Astrocyte of the cerebellum (primary cell): ENCODE measurements around the gene ZSWIM3.

ENCODE experiments used
- DNase-seq: peaks from one replicate; pipeline ENCODE4 v3.0.0-alpha.2; 2011; ENCODE audit warnings: low read depth
- H3K4me3 ChIP-seq: 2 replicates; pipeline ENCODE4 v1.5.1; 2011; ENCODE audit warnings: mild to moderate bottlenecking, low read depth, low read length, moderate library complexity
- in situ Hi-C: cut with HindIII; loops from 2 replicates; pipeline ENCODE4 v1.10.0; 2017; ENCODE audit warnings: low sequenced_read_pairs
- TF ChIP-seq, protein P1 (sequence below): IDR thresholded peaks from 2 replicates; pipeline ENCODE4 v1.5.1; 2012; ENCODE audit warnings: low read length, low read depth, moderate library complexity, mild to moderate bottlenecking; ENCODE audit errors: missing control alignments

ZSWIM3 gene

DNA sequence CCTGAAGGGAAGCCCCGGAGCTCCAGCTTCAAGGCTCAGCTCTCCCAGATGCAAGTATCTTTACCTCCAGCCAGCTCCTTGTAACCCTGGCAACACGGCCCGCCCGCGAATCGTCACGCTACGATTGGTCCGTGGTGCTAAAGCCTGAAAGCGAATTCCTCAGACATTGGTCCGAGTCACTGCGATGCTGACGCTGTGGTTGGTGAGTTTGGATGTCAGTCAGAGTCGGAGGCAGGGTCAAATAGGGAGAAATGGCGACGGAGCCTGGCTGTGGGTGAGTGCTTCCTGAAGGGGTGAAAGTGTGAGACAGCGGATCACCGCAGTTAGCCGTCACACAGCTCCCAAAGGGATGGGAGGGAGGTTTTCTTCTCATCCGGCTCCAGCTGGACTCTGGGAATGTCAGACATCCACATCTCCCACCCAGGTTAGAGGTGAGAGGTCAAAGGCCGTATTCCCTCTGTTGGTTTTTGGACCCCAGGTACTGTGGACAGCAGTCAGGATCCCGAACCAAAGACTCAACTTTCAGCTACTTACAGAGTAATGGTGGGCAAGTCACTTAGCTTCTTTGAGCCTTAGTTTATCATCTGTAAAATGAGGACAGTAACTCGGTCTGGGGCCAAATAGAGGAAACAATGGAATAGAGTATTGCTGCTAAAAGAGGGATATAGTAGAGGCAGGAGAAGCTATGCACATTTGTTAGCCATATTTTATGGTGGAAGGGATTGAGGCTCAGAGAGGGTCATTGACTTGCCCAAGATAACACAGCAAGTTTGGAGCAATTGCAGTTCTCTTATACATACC is 23.8 kb downstream of the ZSWIM3 start, which contains the start of gene ZSWIM1:
TSS of gene ZSWIM1 (plus strand) at position 240 of the 801 bp plus-strand sequence. CDS start 1,366 bp downstream, outside the sequence.
- in situ Hi-C loops: no loop called here
- peak within 1 kb of the TSS; percentile 64 for H3K4me3 ChIP-seq
- TF ChIP-seq, protein P1, sequence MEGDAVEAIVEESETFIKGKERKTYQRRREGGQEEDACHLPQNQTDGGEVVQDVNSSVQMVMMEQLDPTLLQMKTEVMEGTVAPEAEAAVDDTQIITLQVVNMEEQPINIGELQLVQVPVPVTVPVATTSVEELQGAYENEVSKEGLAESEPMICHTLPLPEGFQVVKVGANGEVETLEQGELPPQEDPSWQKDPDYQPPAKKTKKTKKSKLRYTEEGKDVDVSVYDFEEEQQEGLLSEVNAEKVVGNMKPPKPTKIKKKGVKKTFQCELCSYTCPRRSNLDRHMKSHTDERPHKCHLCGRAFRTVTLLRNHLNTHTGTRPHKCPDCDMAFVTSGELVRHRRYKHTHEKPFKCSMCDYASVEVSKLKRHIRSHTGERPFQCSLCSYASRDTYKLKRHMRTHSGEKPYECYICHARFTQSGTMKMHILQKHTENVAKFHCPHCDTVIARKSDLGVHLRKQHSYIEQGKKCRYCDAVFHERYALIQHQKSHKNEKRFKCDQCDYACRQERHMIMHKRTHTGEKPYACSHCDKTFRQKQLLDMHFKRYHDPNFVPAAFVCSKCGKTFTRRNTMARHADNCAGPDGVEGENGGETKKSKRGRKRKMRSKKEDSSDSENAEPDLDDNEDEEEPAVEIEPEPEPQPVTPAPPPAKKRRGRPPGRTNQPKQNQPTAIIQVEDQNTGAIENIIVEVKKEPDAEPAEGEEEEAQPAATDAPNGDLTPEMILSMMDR: no peak
- DNase-seq: peak; percentile 99

DNA sequence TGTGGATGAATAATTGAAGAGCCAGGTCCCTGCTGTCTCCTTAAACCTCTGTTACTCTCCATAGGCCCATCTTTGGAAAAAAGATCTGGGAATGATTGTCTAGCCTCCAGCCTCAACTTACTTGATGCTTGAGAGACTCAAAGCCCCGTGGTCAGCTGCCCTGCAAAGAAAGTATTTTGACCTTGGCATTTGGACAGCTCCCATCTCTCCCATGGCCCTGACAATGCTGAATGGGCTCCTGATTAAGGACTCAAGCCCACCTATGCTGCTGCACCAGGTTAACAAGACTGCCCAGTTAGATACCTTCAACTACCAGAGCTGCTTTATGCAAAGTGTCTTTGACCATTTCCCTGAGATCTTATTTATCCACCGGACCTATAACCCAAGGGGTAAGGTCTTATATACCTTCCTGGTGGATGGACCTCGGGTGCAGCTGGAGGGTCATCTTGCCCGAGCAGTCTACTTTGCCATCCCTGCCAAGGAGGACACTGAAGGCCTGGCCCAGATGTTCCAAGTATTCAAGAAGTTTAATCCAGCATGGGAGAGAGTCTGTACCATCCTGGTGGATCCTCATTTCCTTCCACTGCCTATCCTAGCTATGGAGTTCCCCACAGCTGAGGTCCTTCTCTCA is 25.2 kb downstream of the ZSWIM3 start:
- TF ChIP-seq, protein P1: no peak
- in situ Hi-C loops: no loop called here
- H3K4me3 ChIP-seq: no peak overlapping the region
- DNase-seq: no peak

DNA sequence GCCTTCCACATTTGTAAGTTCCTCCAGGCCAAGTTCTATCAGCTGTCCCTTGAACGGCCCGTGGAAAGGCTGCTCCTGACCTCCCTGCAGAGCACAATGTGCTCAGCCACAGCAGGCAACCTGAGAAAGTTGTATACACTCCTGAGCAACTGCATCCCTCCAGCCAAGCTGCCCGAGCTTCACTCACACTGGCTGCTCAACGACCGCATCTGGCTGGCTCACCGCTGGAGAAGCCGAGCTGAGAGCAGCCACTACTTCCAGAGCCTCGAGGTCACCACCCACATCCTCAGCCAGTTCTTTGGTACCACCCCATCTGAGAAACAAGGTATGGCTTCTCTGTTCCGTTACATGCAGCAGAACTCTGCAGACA is 25.7 kb downstream of the ZSWIM3 start:
- no peak for DNase-seq
- H3K4me3 ChIP-seq: no peak overlapping the region
- TF ChIP-seq, protein P1: no peak
- in situ Hi-C loops: no loop called here

DNA sequence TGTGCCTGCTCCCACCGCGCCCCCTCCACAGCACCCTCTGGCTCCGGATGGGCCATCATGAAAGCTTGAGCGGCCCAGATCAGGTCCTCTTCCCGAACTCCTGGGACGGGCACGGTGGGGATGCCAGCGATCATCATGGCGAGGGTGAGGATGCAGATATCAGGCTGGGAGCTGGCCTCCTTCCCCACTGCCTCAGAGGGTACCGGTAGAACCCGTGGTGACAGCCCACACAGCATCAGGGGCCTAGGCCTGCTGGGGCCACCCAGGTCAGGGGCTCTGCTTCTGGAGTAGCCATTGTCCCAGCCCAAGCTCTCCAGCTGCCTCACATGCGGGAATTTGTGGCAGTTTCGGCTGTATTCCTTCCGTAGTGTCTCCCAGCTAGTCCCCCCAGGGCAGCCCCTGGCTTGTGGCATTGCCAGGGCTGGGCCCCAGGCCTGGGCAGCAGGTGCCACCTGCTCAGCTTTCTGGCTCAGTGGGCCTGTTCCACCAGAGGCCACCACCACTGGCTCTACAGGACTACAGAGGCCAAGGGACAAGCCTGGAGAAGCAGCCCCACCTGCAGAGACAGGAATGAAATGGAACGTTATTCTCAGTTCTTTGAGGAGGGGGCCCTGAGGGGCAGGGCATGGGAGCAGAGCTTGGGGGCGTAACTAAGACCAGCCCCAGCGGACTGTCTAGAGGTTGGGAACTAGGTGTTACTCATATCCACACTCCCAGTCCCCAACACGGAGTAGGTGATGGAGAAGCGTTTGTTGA is 29.4 kb downstream of the ZSWIM3 start:
- TF ChIP-seq, protein P1: no peak
- in situ Hi-C loops: loop anchor here (5.0 kb wide), 1 partner anchor 56 kb away; no protein-coding TSS in a partner anchor
- H3K4me3 ChIP-seq: no peak overlapping the region
- DNase-seq: no peak

DNA sequence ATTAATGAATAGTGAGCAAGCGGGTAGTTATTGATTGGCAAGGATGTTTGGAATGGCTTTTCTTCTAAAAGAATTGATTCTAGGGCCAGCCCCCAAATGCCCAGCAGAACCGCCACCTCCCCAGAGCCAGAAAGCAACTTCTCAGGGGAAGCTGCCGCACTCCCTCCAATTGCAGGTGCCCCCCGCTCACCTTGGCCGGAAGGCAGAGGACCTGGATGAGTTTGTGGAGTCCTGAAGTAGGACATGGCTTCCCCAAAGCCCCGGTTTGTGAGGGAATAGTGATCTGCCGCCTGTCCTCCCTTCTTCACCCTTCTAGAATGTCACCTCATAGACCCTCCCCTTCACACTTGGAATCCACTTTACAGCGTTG is 29.9 kb downstream of the ZSWIM3 start, which contains the start of gene SPATA25:
TSS of gene SPATA25 (minus strand) at position 277 of the 370 bp plus-strand sequence. CDS start at position 245, 32 bp downstream.
- DNase-seq: no peak
- TF ChIP-seq, protein P1: no peak
- in situ Hi-C loops: loop anchor here (5.0 kb wide), 1 partner anchor 55 kb away; no protein-coding TSS in a partner anchor
- no peak within 1 kb of the TSS for H3K4me3 ChIP-seq

DNA sequence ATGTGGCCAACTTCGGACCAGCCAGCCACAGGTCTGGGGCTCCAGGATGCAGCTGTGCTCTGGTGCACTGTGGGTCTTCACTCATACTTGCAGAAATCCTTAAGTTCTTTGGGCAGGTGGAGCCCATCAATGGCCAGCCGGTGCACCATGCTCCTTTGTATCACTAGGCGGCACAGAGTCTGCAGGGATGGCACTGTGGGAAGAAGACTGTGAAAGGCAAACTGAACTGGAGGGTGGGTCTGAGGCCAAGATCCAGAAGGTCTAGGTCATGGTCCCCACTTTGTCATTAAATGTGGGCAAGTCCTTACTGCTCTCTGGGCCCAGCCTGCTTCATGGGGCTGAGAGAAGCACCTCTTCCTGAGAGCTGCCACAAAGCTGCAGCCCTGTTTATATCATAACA is 31.3 kb downstream of the ZSWIM3 start:
- in situ Hi-C loops: loop anchor here (5.0 kb wide), 1 partner anchor 54 kb away; no protein-coding TSS in a partner anchor
- no peak for DNase-seq
- no peak overlapping the region for H3K4me3 ChIP-seq
- TF ChIP-seq, protein P1: no peak
